B cell (primary cell): ENCODE results near the gene TK2. TPM values are rescaled to one million over a fixed set of nuclear protein-coding genes. Genes with fewer than 3 reads are reported as not detected.

Experiments used
- ATAC-seq: fragments of 200-7000 bp; cut with Tn5 transposase; one replicate; pipeline ENCODE4 v1.10.0; 2021; ENCODE audit warnings: low read depth, mild to moderate bottlenecking, moderate number of reproducible peaks, moderate library complexity
- CTCF ChIA-PET: fragments of 350-600 bp; sonication (Branson Sonifier 250); formaldehyde crosslinking; loops from one replicate; lab custom pipeline; 2021; ENCODE audit warnings: antibody characterized with exemption, inconsistent platforms; lab: Charles Lee
- POLR2A ChIA-PET: fragments of 350-600 bp; sonication (Branson Sonifier 250); formaldehyde crosslinking; loops from one replicate; lab custom pipeline; 2021; ENCODE audit warnings: antibody characterized with exemption; lab: Charles Lee
- DNase-seq: peaks from one replicate; pipeline ENCODE4 v3.0.0; 2013
- H2AFZ ChIP-seq: 2 replicates; pipeline ENCODE4 v1.6.1; 2012; ENCODE audit warnings: mild to moderate bottlenecking, low read depth, low read length; ENCODE audit not compliant: insufficient read depth, poor library complexity, severe bottlenecking
- H3K27ac ChIP-seq, 2 donors: 1 replicate in 1 of 2; 2 replicates in 1 of 2; pipeline ENCODE4 v1.5.1; 2012 to 2013; ENCODE audit warnings: low read length in 2 of 2, mild to moderate bottlenecking in 2 of 2, moderate library complexity in 1 of 2
- H3K27me3 ChIP-seq, 4 experiments: fragments of 200-600 bp in 1 of 4; sonication (generic) in 1 of 4; replicated peaks in 1 of 4; 1 replicate in 2 of 4; 2 replicates in 2 of 4; pipeline versions ENCODE4 v1.6.1 to v1.7.0; 2013 to 2016; ENCODE audit warnings: low read length in 3 of 4, mild to moderate bottlenecking in 2 of 4, mixed read lengths in 1 of 4, moderate library complexity in 1 of 4; ENCODE audit not compliant: insufficient read depth in 4 of 4, control insufficient read depth in 3 of 4; ENCODE audit errors: control extremely low read depth in 1 of 4
- H3K36me3 ChIP-seq, 2 experiments: replicated peaks in 1 of 2; 1 replicate in 1 of 2; 2 replicates in 1 of 2; pipeline versions ENCODE4 v1.6.1 to v1.7.1; 2013; ENCODE audit warnings: low read length in 1 of 2; ENCODE audit not compliant: insufficient read depth in 2 of 2, control insufficient read depth in 1 of 2; ENCODE audit errors: control extremely low read depth in 1 of 2, extremely low read depth in 1 of 2
- H3K4me1 ChIP-seq, 2 donors: fragments of 200-600 bp in 1 of 2; sonication (generic) in 1 of 2; 1 replicate in 1 of 2; 2 replicates in 1 of 2; pipeline versions ENCODE4 v1.5.1 to v1.6.1; 2013 to 2017; ENCODE audit warnings: low read length in 2 of 2; ENCODE audit not compliant: control insufficient read depth in 2 of 2, insufficient read depth in 2 of 2
- H3K4me2 ChIP-seq: replicated peaks from 2 replicates; pipeline ENCODE3; 2012; ENCODE audit warnings: mild to moderate bottlenecking, low read depth, low read length; ENCODE audit not compliant: poor library complexity, severe bottlenecking
- H3K4me3 ChIP-seq, 5 experiments: fragments of 200-600 bp in 1 of 5; sonication (generic) in 1 of 5; 1 replicate in 3 of 5; 2 replicates in 2 of 5; pipeline versions ENCODE4 v1.5.1 to v1.7.0; 2011 to 2016; ENCODE audit warnings: low read length in 4 of 5, mild to moderate bottlenecking in 4 of 5, low read depth in 2 of 5, control low read depth in 1 of 5, moderate library complexity in 1 of 5; ENCODE audit not compliant: insufficient read depth in 1 of 5; ENCODE audit errors: control extremely low read depth in 1 of 5, extremely low read depth in 1 of 5
- H3K79me2 ChIP-seq: fragments of 200-600 bp; sonication (generic); one replicate; pipeline ENCODE4 v1.6.0; 2016; ENCODE audit warnings: low read length; ENCODE audit not compliant: control insufficient read depth, insufficient read depth
- H3K9ac ChIP-seq: fragments of 200-600 bp; sonication (generic); 2 replicates; pipeline ENCODE4 v1.6.1; 2017; ENCODE audit warnings: mild to moderate bottlenecking, low read length, moderate library complexity
- H3K9me3 ChIP-seq, 3 donors: one replicate each; pipeline versions ENCODE4 v1.6.1 to v1.7.1; 2013; ENCODE audit warnings: low read length in 2 of 3; ENCODE audit not compliant: control insufficient read depth in 2 of 3, insufficient read depth in 1 of 3; ENCODE audit errors: control extremely low read depth in 1 of 3
- H4K20me1 ChIP-seq: 2 replicates; pipeline ENCODE4 v1.6.0; 2012; ENCODE audit warnings: mild to moderate bottlenecking, low read length; ENCODE audit not compliant: insufficient read depth, control insufficient read depth, poor library complexity, severe bottlenecking
- H3K27ac Mint-ChIP-seq: one replicate; pipeline ENCODE4 v1.8.0; 2021; ENCODE audit warnings: mixed read lengths
- H3K27me3 Mint-ChIP-seq: one replicate; pipeline ENCODE4 v1.8.0; 2021; ENCODE audit warnings: mixed read lengths
- H3K4me1 Mint-ChIP-seq: one replicate; pipeline ENCODE4 v1.8.0; 2021; ENCODE audit warnings: mixed read lengths
- H3K4me3 Mint-ChIP-seq: one replicate; pipeline ENCODE4 v1.8.0; 2021; ENCODE audit warnings: mixed read lengths
- H3K9me3 Mint-ChIP-seq: one replicate; pipeline ENCODE4 v1.8.0; 2022; ENCODE audit warnings: mixed read lengths; ENCODE audit not compliant: insufficient read depth
- EZH2 ChIP-seq: IDR thresholded peaks from 2 replicates; pipeline ENCODE4 v1.6.1; 2012; ENCODE audit warnings: borderline replicate concordance, low read depth, mild to moderate bottlenecking, moderate library complexity, low read length; ENCODE audit not compliant: insufficient read depth, poor library complexity, severe bottlenecking
- WGBS: methylation state at CpG from one replicate; pipeline ENCODE4 v1.1.5; 2013; ENCODE audit warnings: missing lambda C conversion rate; ENCODE audit not compliant: insufficient coverage; 5-methylcytosine and 5-hydroxymethylcytosine counted together
- intact Hi-C: fragments of 100-400 bp; cut with micrococcal nuclease; formaldehyde crosslinking; loops from one replicate; pipeline ENCODE4 v1.10.0; 2022
- polyA plus RNA-seq: library from polyadenylated mRNA; depleted of rRNA; stranded (reverse); fragments of >200 nt; gene quantifications from 2 replicates; pipeline ENCODE4 v1.2.3, GENCODE V29; 2012
- total RNA-seq, 2 donors: library from RNA; stranded (reverse); fragments of 120-200 nt in 1 of 2; gene quantifications; 1 replicate in 1 of 2; 2 replicates in 1 of 2; pipeline versions ENCODE4 v1.2.3 to v1.2.4, GENCODE V29; 2013 to 2022
- TF ChIP-seq, protein P1 (sequence below): fragments of 200-600 bp; IDR thresholded peaks from one replicate; pipeline ENCODE4 v1.8.0; 2022; ENCODE audit warnings: antibody characterized with exemption, mild to moderate bottlenecking

TK2 gene
- total and polyA plus RNA-seq, 2 donors (not counting 1 experiment from before 2014, with no cell fraction given), result 2.9 to 9.7 TPM

DNA sequence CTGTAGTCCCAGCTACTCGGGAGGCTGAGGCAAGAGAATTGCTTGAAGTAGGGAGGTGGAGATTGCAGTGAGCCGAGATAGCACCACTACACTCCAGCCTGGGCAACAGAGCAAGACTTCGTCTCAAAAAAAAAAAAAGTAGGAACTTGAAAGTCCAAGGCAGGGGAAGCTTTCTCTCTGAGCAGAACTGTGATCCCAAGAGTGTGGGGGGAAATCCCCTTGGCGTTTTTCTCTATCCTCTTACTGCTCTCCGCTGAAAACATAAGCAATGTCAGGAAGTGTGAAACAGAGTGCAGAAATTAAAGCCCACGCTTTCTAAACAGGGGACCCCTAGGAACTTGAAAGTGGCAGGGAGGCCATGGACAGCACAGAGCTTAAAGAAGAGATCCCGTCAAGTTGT is 44.8 kb upstream of the TK2 start:
- peak; percentile 35 for DNase-seq
- Mint-ChIP-seq H3K27ac (no peak overlapping the region), H3K9me3 (no peaks in the 10 kb centered on the region), H3K27me3 (peaks cover 18% of the 10 kb centered on the region), H3K4me3 (no peak overlapping the region), H3K4me1 (peaks cover 17% of the 10 kb centered on the region)
- Histone ChIP-seq H3K4me1 (peaks cover 17 to 19% of the 10 kb centered on the region in 2 donors), H4K20me1 (no peaks in the 10 kb centered on the region), H3K79me2 (no peaks in the 10 kb centered on the region), H3K36me3 (no peaks in the 10 kb centered on the region), H3K4me3 (no peak overlapping the region), H2AFZ (no peak overlapping the region), H3K27ac (no peak overlapping the region), H3K9ac (no peak overlapping the region), H3K4me2 (peak overlapping the region; percentile 18), H3K9me3 (peaks cover 0 to 11% (median 6%) of the 10 kb centered on the region in 3 donors), H3K27me3 (peaks cover 0 to 16% (median 2%) of the 10 kb centered on the region in 4 experiments)
- POLR2A ChIA-PET, result interaction anchor here (0.7 to 0.8 kb wide), 2 partner anchors 11 to 23 kb away, joined by 3 read pairs; no protein-coding TSS in a partner anchor
- 39% methylated on average over 2 of the region's 7 CpGs for WGBS
- intact Hi-C loops, result no loop called here
- CTCF ChIA-PET, result interaction anchor here (0.9 to 1.0 kb wide), 2 partner anchors 13 to 112 kb away, joined by 3 read pairs; no protein-coding TSS in a partner anchor
- no peak for ATAC-seq
- TF ChIP-seq EZH2, result no peak
- TF ChIP-seq, protein P1, sequence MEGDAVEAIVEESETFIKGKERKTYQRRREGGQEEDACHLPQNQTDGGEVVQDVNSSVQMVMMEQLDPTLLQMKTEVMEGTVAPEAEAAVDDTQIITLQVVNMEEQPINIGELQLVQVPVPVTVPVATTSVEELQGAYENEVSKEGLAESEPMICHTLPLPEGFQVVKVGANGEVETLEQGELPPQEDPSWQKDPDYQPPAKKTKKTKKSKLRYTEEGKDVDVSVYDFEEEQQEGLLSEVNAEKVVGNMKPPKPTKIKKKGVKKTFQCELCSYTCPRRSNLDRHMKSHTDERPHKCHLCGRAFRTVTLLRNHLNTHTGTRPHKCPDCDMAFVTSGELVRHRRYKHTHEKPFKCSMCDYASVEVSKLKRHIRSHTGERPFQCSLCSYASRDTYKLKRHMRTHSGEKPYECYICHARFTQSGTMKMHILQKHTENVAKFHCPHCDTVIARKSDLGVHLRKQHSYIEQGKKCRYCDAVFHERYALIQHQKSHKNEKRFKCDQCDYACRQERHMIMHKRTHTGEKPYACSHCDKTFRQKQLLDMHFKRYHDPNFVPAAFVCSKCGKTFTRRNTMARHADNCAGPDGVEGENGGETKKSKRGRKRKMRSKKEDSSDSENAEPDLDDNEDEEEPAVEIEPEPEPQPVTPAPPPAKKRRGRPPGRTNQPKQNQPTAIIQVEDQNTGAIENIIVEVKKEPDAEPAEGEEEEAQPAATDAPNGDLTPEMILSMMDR, result no peak

DNA sequence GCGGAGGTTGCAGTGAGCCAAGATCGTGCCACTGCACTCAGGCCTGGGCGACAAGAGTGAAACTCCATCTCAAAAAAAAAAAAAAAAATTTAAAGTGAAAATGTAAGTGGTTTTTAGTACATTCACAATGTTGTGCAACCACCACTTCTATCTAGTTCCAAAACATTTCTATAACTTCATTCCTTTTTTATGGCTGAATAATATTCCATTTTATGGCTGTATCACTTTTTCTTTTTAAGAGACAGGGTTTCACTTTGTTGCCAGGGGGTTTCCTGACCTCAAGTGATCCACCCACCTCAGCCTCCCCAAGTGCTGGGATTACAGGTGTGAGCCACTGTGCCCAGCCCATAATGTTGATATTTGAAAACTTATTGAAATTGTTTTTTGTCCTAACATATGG is 42.9 kb upstream of the TK2 start:
- H3K27ac ChIP-seq, result no peak overlapping the region
- ATAC-seq (no peak), DNase-seq (no peak)
- H3K4me2 ChIP-seq, result no peak overlapping the region
- H3K4me1 ChIP-seq, result peaks cover 19 to 27% of the 10 kb centered on the region in 2 donors
- WGBS, result 100% methylated on average over 1 of the region's 3 CpGs
- intact Hi-C loops, result no loop called here
- TF ChIP-seq EZH2, result no peak
- peaks cover 0 to 11% (median 6%) of the 10 kb centered on the region in 3 donors for H3K9me3 ChIP-seq
- POLR2A ChIA-PET, result no interaction called here
- H3K4me3 ChIP-seq, result no peak overlapping the region
- H3K4me1 Mint-ChIP-seq, result peaks cover 24% of the 10 kb centered on the region
- no peak overlapping the region for H3K9ac ChIP-seq
- H3K27me3 Mint-ChIP-seq, result peaks cover 8% of the 10 kb centered on the region
- peaks cover 0 to 12% (median 2%) of the 10 kb centered on the region in 4 experiments for H3K27me3 ChIP-seq
- no peaks in the 10 kb centered on the region for H3K36me3 ChIP-seq
- no peak overlapping the region for H3K4me3 Mint-ChIP-seq
- no peak overlapping the region for H3K27ac Mint-ChIP-seq
- no peaks in the 10 kb centered on the region for H3K9me3 Mint-ChIP-seq
- no peaks in the 10 kb centered on the region for H4K20me1 ChIP-seq
- CTCF ChIA-PET, result interaction anchor here (1.6 to 2.7 kb wide), 2 partner anchors 16 to 188 kb away, joined by 5 read pairs; no protein-coding TSS in a partner anchor
- H3K79me2 ChIP-seq, result no peaks in the 10 kb centered on the region
- no peak overlapping the region for H2AFZ ChIP-seq
